ENCODE data around the gene NAXD. TPM values are rescaled to one million over a fixed set of nuclear protein-coding genes. Genes with fewer than 3 reads are reported as not detected.

Gene NAXD
- total RNA-seq, 1 experiment from 2014 or later = 32.1 TPM

GRCh38 chr13:110650436-110650835 is 35.1 kb downstream of the NAXD start:
- Histone ChIP-seq H3K4me1 (ENCODE audit: control insufficient read depth in 1 of 2, insufficient read depth in 2 of 2, low read length in 2 of 2) (no peaks in the 10 kb centered on the region), H3K4me3 (replicated peaks in 1 of 2; ENCODE audit: low read depth in 1 of 2, low read length in 2 of 2) (no peak overlapping the region), H3K27ac (ENCODE audit: low read depth, low read length) (no peak overlapping the region), H4K20me1 (ENCODE audit: insufficient read depth) (no peaks in the 10 kb centered on the region), H3K79me2 (ENCODE audit: insufficient read depth, low read length) (no peaks in the 10 kb centered on the region), H2AFZ (ENCODE audit: low read depth, low read length, poor library complexity, severe bottlenecking) (no peak overlapping the region), H3K9ac (ENCODE audit: low read length) (no peak overlapping the region), H3K4me2 (ENCODE audit: low read length) (no peak overlapping the region), H3K9me2 (ENCODE audit: insufficient read depth) (no peaks in the 10 kb centered on the region), H3K27me3 (ENCODE audit: insufficient read depth, low read length) (no peaks in the 10 kb centered on the region), H3K9me3 (ENCODE audit: control insufficient read depth in 1 of 2, insufficient read depth in 1 of 2, low read depth in 1 of 2, low read length in 2 of 2) (no peaks in the 10 kb centered on the region), H3K36me3 (ENCODE audit: control insufficient read depth in 1 of 2, insufficient read depth in 2 of 2, low read length in 2 of 2) (0 out of 4 replicates have a peak, but pooled peaks cover 0 to 2% of the 10 kb centered on the region in 2 experiments)
- DNase-seq (ENCODE audit: low read depth, low spot score) (no peak), ATAC-seq (no peak)
- CTCF ChIA-PET = no interaction called here
- POLR2A ChIA-PET = no interaction called here
- RAD21 ChIA-PET (ENCODE audit: low non-redundant PET in 1 of 2, low total read pairs in 2 of 2, uncharacterized antibody in 2 of 2, unreplicated experiment in 2 of 2) = no interaction called here
- intact Hi-C loops (cut with micrococcal nuclease) = no loop called here
- TF ChIP-seq ELF1 (IDR thresholded peaks at IDR 0.05; ENCODE audit: borderline replicate concordance, low read depth) (no peak), ATF3 (IDR thresholded peaks at IDR 0.05) (no peak), MAX (IDR thresholded peaks at IDR 0.05) (no peak), RAD21 (IDR thresholded peaks at IDR 0.05; ENCODE audit: low read depth) (no peak), JUND (IDR thresholded peaks at IDR 0.05) (no peak), SRF (IDR thresholded peaks at IDR 0.05; ENCODE audit: low read depth) (no peak)
- no TSS peak for BruUV-seq (replicated peaks)

GRCh38 chr13:110651271-110651670 is 35.9 kb downstream of the NAXD start:
- intact Hi-C loops (cut with micrococcal nuclease) = no loop called here
- Histone ChIP-seq H3K27ac (ENCODE audit: low read depth, low read length) (no peak overlapping the region), H3K9me2 (ENCODE audit: insufficient read depth) (no peaks in the 10 kb centered on the region), H3K4me2 (ENCODE audit: low read length) (no peak overlapping the region), H3K36me3 (ENCODE audit: control insufficient read depth in 1 of 2, insufficient read depth in 2 of 2, low read length in 2 of 2) (0 out of 4 replicates have a peak, but pooled peaks cover 0 to 2% of the 10 kb centered on the region in 2 experiments), H3K79me2 (ENCODE audit: insufficient read depth, low read length) (no peaks in the 10 kb centered on the region), H3K27me3 (ENCODE audit: insufficient read depth, low read length) (no peaks in the 10 kb centered on the region), H3K9me3 (ENCODE audit: control insufficient read depth in 1 of 2, insufficient read depth in 1 of 2, low read depth in 1 of 2, low read length in 2 of 2) (no peaks in the 10 kb centered on the region), H4K20me1 (ENCODE audit: insufficient read depth) (no peaks in the 10 kb centered on the region), H2AFZ (ENCODE audit: low read depth, low read length, poor library complexity, severe bottlenecking) (no peak overlapping the region), H3K4me1 (ENCODE audit: control insufficient read depth in 1 of 2, insufficient read depth in 2 of 2, low read length in 2 of 2) (no peaks in the 10 kb centered on the region), H3K9ac (ENCODE audit: low read length) (no peak overlapping the region), H3K4me3 (replicated peaks in 1 of 2; ENCODE audit: low read depth in 1 of 2, low read length in 2 of 2) (no peak overlapping the region)
- no TSS peak for BruUV-seq (replicated peaks)
- ChIA-PET CTCF (no interaction called here), RAD21 (ENCODE audit: low non-redundant PET in 1 of 2, low total read pairs in 2 of 2, uncharacterized antibody in 2 of 2, unreplicated experiment in 2 of 2) (no interaction called here), POLR2A (no interaction called here)
- no peak for TF ChIP-seq ATF3 (IDR thresholded peaks at IDR 0.05)
- TF ChIP-seq JUND (IDR thresholded peaks at IDR 0.05) = no peak
- TF ChIP-seq ZNF274 (IDR thresholded peaks at IDR 0.05; ENCODE audit: low read depth, low read length) = no peak
- no peak for TF ChIP-seq POLR2AphosphoS5 (IDR thresholded peaks at IDR 0.05; ENCODE audit: low read depth, low read length)
- TF ChIP-seq ZFX (IDR thresholded peaks at IDR 0.05) = no peak
- TF ChIP-seq SRF (IDR thresholded peaks at IDR 0.05; ENCODE audit: low read depth) = no peak
- TF ChIP-seq SP1 (IDR thresholded peaks at IDR 0.05; ENCODE audit: low read depth) = no peak
- TF ChIP-seq REST (IDR thresholded peaks at IDR 0.05; ENCODE audit: low read depth) = no peak
- TF ChIP-seq FOSL1 (IDR thresholded peaks at IDR 0.05; ENCODE audit: low read depth) = no peak
- TF ChIP-seq CBX3 (IDR thresholded peaks at IDR 0.05; ENCODE audit: low read depth) = no peak
- no peak for TF ChIP-seq EGR1 (IDR thresholded peaks at IDR 0.05; ENCODE audit: low read depth)
- no peak for TF ChIP-seq RAD21 (IDR thresholded peaks at IDR 0.05; ENCODE audit: low read depth)
- no peak for TF ChIP-seq POLR2A (IDR thresholded peaks at IDR 0.05; ENCODE audit: borderline replicate concordance, extremely low read depth, insufficient read depth, insufficient read length)
- no peak for TF ChIP-seq ELF1 (IDR thresholded peaks at IDR 0.05; ENCODE audit: borderline replicate concordance, low read depth)
- DNase-seq (ENCODE audit: low read depth, low spot score) = no peak
- ATAC-seq = no peak

All from HCT116 (cell line).